WTC11 (cell line): Measurements from ENCODE around the gene CEP44. TPM values are rescaled to one million over a fixed set of nuclear protein-coding genes. Genes with fewer than 3 reads are reported as not detected.
A peak's percentile ranks its signal among the peaks of the same experiment; 100 is the strongest.

ENCODE experiments used
- ATAC-seq: fragments of 200-7000 bp; cut with Tn5 transposase; 2 replicates; pipeline ENCODE4 v1.10.0; 2021; ENCODE audit warnings: mild to moderate bottlenecking, moderate library complexity
- CTCF ChIA-PET: fragments of 300-600 bp; sonication (Branson Sonifier 250); formaldehyde crosslinking; loops from one replicate; lab custom pipeline; 2021; ENCODE audit warnings: antibody characterized with exemption; lab: Charles Lee
- POLR2A ChIA-PET: fragments of 350-600 bp; sonication (Branson Sonifier 250); formaldehyde crosslinking; loops from one replicate; lab custom pipeline; 2021; ENCODE audit warnings: antibody characterized with exemption; lab: Charles Lee
- DNase-seq: peaks from one replicate; pipeline ENCODE4 v3.0.0; 2021; ENCODE audit warnings: low spot score
- H3K27ac Mint-ChIP-seq: 2 replicates; pipeline ENCODE4 v1.8.0; 2021; ENCODE audit warnings: mixed read lengths
- H3K27me3 Mint-ChIP-seq: 2 replicates; pipeline ENCODE4 v1.8.0; 2021; ENCODE audit warnings: low read depth, mild to moderate bottlenecking, moderate library complexity, mixed read lengths
- H3K36me3 Mint-ChIP-seq: 2 replicates; pipeline ENCODE4 v1.8.0; 2021; ENCODE audit warnings: mixed read lengths
- H3K4me1 Mint-ChIP-seq: 2 replicates; pipeline ENCODE4 v1.8.0; 2022; ENCODE audit warnings: mixed read lengths
- H3K4me3 Mint-ChIP-seq: 2 replicates; pipeline ENCODE4 v1.8.0; 2021; ENCODE audit warnings: mild to moderate bottlenecking, moderate library complexity, mixed read lengths
- H3K9me3 Mint-ChIP-seq: 2 replicates; pipeline ENCODE4 v1.8.0; 2021; ENCODE audit warnings: mixed read lengths
- ATF2 ChIP-seq: sonication (generic); formaldehyde crosslinking; IDR thresholded peaks from 2 replicates; pipeline ENCODE4 v1.8.1; 2022; ENCODE audit warnings: low read depth, missing genetic modification reagents, borderline replicate concordance
- ATF3 ChIP-seq: sonication (generic); formaldehyde crosslinking; conservative IDR thresholded peaks from 2 replicates; pipeline ENCODE4 v1.8.1; 2022; ENCODE audit warnings: mild to moderate bottlenecking, missing genetic modification reagents
- CDX4 ChIP-seq: fragments of 250-450 bp; sonication (Bioruptor Pico); IDR thresholded peaks from 2 replicates; pipeline ENCODE4 v1.9.0; 2021; ENCODE audit warnings: moderate library complexity, mild to moderate bottlenecking, inconsistent platforms, borderline replicate concordance
- CTCF ChIP-seq: fragments of 200-600 bp; IDR thresholded peaks from 2 replicates; pipeline ENCODE4 v1.8.0; 2022; ENCODE audit warnings: antibody characterized with exemption
- E2F4 ChIP-seq: sonication (generic); formaldehyde crosslinking; IDR thresholded peaks from 2 replicates; pipeline ENCODE4 v1.8.1; 2022; ENCODE audit warnings: low read depth, mild to moderate bottlenecking, moderate library complexity, missing genetic modification reagents, borderline replicate concordance
- MYBL2 ChIP-seq: sonication (generic); formaldehyde crosslinking; IDR thresholded peaks from 2 replicates; pipeline ENCODE4 v1.8.1; 2023; ENCODE audit warnings: mild to moderate bottlenecking, moderate library complexity, missing genetic modification reagents
- ZBTB43 ChIP-seq: sonication (generic); formaldehyde crosslinking; IDR thresholded peaks from 2 replicates; pipeline ENCODE4 v1.8.1; 2023; ENCODE audit warnings: mild to moderate bottlenecking, missing genetic modification reagents
- ZMAT4 ChIP-seq: fragments of 250-450 bp; sonication (Bioruptor Pico); IDR thresholded peaks from 2 replicates; pipeline ENCODE4 v1.9.0; 2021; ENCODE audit warnings: mild to moderate bottlenecking
- ZNF138 ChIP-seq: sonication (generic); formaldehyde crosslinking; conservative IDR thresholded peaks from 2 replicates; pipeline ENCODE4 v1.8.1; 2022; ENCODE audit warnings: mild to moderate bottlenecking, moderate library complexity, missing genetic modification reagents
- ZNF532 ChIP-seq: fragments of 250-450 bp; sonication (Bioruptor Pico); IDR thresholded peaks from 2 replicates; pipeline ENCODE4 v1.9.0; 2021; ENCODE audit warnings: mild to moderate bottlenecking, borderline replicate concordance
- total RNA-seq: library from RNA; stranded (reverse); gene quantifications from 3 replicates; pipeline ENCODE4 v1.2.3, GENCODE V29; 2021

Gene CEP44
- total RNA-seq, 1 experiment from 2014 or later = 17.9 TPM

GRCh38 chr4:174365018-174365587 is 81.4 kb downstream of the CEP44 start:
- no peak for DNase-seq
- H3K36me3 Mint-ChIP-seq = peaks cover 29% of the 10 kb centered on the region
- ChIA-PET CTCF (interaction anchor here (1.0 kb wide), 1 partner anchor 267 kb away, joined by 4 read pairs; no protein-coding TSS in a partner anchor), POLR2A (no interaction called here)
- H3K27me3 Mint-ChIP-seq = no peaks in the 10 kb centered on the region
- H3K9me3 Mint-ChIP-seq = peaks cover 49% of the 10 kb centered on the region
- no peak overlapping the region for H3K4me3 Mint-ChIP-seq
- H3K4me1 Mint-ChIP-seq = peaks cover 12% of the 10 kb centered on the region
- no peak overlapping the region for H3K27ac Mint-ChIP-seq
- no peak for ATAC-seq
- no peak for TF ChIP-seq ZMAT4 (CRISPR knock-in tag)
- TF ChIP-seq ZBTB43 = no peak
- peak; percentile 23; the same call in 1 of the 2 replicates for TF ChIP-seq CTCF

GRCh38 chr4:174369985-174370384 is 86.3 kb downstream of the CEP44 start:
- Mint-ChIP-seq H3K27ac (no peak overlapping the region), H3K27me3 (peaks cover 5% of the 10 kb centered on the region), H3K36me3 (peaks cover 27% of the 10 kb centered on the region), H3K4me1 (peaks cover 15% of the 10 kb centered on the region), H3K4me3 (no peak overlapping the region), H3K9me3 (peaks cover 29% of the 10 kb centered on the region)
- TF ChIP-seq ATF2 (CRISPR knock-in tag) = no peak
- TF ChIP-seq ATF3 = no peak
- TF ChIP-seq ZNF532 (CRISPR knock-in tag) = no peak
- no peak for TF ChIP-seq CDX4 (CRISPR knock-in tag)
- TF ChIP-seq E2F4 (CRISPR knock-in tag) = no peak
- TF ChIP-seq MYBL2 (CRISPR knock-in tag) = no peak
- TF ChIP-seq ZNF138 = no peak
- CTCF ChIA-PET = no interaction called here
- ATAC-seq = no peak
- POLR2A ChIA-PET = no interaction called here
- no peak for DNase-seq
